MCF 10A (cell line): ENCODE measurements around the gene TLK1. TPM values are rescaled to one million over a fixed set of nuclear protein-coding genes. Genes with fewer than 3 reads are reported as not detected.
A peak's percentile ranks its signal among the peaks of the same experiment; 100 is the strongest.

ENCODE experiments used
- BruUV-seq: library from RNA; stranded (reverse); fragments of 400-500 nt; replicated peaks from 2 replicates; lab custom pipeline; 2021; lab: Mats Ljungman, UMichigan
- CTCF ChIA-PET: fragments of 300-600 bp; sonication (Branson Sonifier 250); formaldehyde crosslinking; extraction: SDS; loops from one replicate; lab custom pipeline; 2021; ENCODE audit warnings: antibody characterized with exemption, inconsistent platforms; lab: Yijun Ruan, JAX
- POLR2A ChIA-PET: fragments of 300-600, 350-650 bp; sonication (Branson Sonifier 250); formaldehyde crosslinking; extraction: SDS; loops from one replicate; lab custom pipeline; 2020; ENCODE audit warnings: antibody characterized with exemption, inconsistent platforms; lab: Yijun Ruan, JAX
- DNase-seq: peaks from one replicate; pipeline ENCODE4 v3.0.0-alpha.2; 2018; ENCODE audit not compliant: unreplicated experiment
- H3K27ac Mint-ChIP-seq: one replicate; pipeline ENCODE4 v1.8.0; 2022; ENCODE audit warnings: mild to moderate bottlenecking, low read depth, mixed read lengths; ENCODE audit not compliant: unreplicated experiment
- H3K27me3 Mint-ChIP-seq: one replicate; pipeline ENCODE4 v1.8.0; 2022; ENCODE audit warnings: mixed read lengths; ENCODE audit not compliant: insufficient read depth, unreplicated experiment
- H3K36me3 Mint-ChIP-seq: one replicate; pipeline ENCODE4 v1.8.0; 2022; ENCODE audit warnings: mild to moderate bottlenecking, moderate library complexity, mixed read lengths; ENCODE audit not compliant: insufficient read depth, unreplicated experiment
- H3K4me1 Mint-ChIP-seq: one replicate; pipeline ENCODE4 v1.8.0; 2022; ENCODE audit warnings: mixed read lengths; ENCODE audit not compliant: insufficient read depth, unreplicated experiment
- H3K4me3 Mint-ChIP-seq: one replicate; pipeline ENCODE4 v1.8.0; 2022; ENCODE audit warnings: mild to moderate bottlenecking, moderate library complexity, mixed read lengths; ENCODE audit not compliant: unreplicated experiment
- H3K9me3 Mint-ChIP-seq: one replicate; pipeline ENCODE4 v1.8.0; 2022; ENCODE audit warnings: mixed read lengths; ENCODE audit not compliant: unreplicated experiment
- CTCF ChIP-seq: fragments of 200-600 bp; IDR thresholded peaks from one replicate; pipeline ENCODE4 v1.8.0; 2022; ENCODE audit warnings: antibody characterized with exemption, mild to moderate bottlenecking; ENCODE audit not compliant: unreplicated experiment
- intact Hi-C: fragments of 100-400 bp; cut with micrococcal nuclease; formaldehyde crosslinking; loops from 2 replicates; pipeline ENCODE4 v1.14.1; 2022
- total RNA-seq: library from RNA; stranded (reverse); gene quantifications from 2 replicates; pipeline ENCODE4 v1.2.3, GENCODE V29; 2022

The TLK1 gene
- total RNA-seq, 1 experiment from 2014 or later = 60.6 TPM

DNA sequence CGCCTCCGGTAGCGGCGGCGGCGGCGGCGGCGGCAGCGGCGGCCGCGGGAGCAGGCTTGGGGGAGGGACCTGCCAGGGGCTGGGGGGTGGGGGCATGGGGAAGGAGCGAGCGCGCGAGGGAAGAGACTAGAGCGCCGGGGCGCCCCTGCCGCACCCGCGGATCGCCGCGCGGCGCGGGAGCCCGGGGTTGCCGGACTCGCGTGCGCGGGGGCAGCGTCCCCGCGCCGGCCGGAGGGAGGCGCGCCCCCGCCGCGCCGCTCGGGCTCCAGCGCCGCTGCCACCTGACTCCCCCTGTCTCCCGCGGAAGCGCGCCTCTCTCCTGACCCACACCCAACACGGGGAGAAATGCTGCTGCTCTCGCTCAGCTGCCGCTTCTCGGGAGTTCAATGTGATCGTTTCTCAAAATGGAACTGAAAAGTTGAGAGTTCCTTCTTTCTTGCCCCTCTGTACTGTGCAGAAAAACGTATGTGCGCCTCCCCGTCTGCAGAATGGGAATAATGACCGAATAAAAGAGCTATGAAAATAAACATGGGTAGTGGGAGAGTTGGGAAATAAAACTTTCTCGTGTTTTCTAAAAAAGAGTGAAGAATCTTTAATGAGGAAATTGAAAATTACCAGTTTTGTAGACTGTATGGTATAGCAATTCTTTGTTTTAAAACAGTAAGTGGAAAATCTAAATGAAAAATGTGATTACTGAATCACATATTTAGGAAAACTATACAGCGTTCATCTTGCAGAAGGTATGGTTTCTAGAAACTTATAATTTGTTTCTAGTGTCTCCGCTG, 455 bp upstream of the TLK1 start:
- no peaks in the 10 kb centered on the region for H3K9me3 Mint-ChIP-seq
- ChIA-PET POLR2A (interaction anchor here (0.5 to 4.9 kb wide), 18 partner anchors 9 to 363 kb away, joined by 3 to 61 read pairs (median 4); partner anchors contain the start of genes DCAF17, GORASP2 and METTL8), CTCF (interaction anchor here (0.6 to 1.8 kb wide), 4 partner anchors 253 to 294 kb away, joined by 3 to 8 read pairs (median 4); no protein-coding TSS in a partner anchor)
- H3K4me1 Mint-ChIP-seq = peaks cover 15% of the 10 kb centered on the region
- peak; percentile 62 for DNase-seq
- TF ChIP-seq CTCF = no peak
- intact Hi-C loops = loop anchor here (2.0 to 5.0 kb wide), 2 partner anchors 112 to 271 kb away; partner anchors contain the start of genes DCAF17 and METTL8
- H3K4me3 Mint-ChIP-seq = peak overlapping the region; percentile 95
- no TSS peak for BruUV-seq
- peak overlapping the region; percentile 90 for H3K27ac Mint-ChIP-seq
- no peaks in the 10 kb centered on the region for H3K27me3 Mint-ChIP-seq
- H3K36me3 Mint-ChIP-seq = peaks cover 7% of the 10 kb centered on the region

- Mint-ChIP-seq H3K4me1 (peaks cover 26% of the 10 kb centered on the region), H3K4me3 (peak overlapping the region; percentile 95), H3K9me3 (no peaks in the 10 kb centered on the region), H3K27me3 (no peaks in the 10 kb centered on the region), H3K36me3 (peaks cover 7% of the 10 kb centered on the region), H3K27ac (peak overlapping the region; percentile 91)
- ChIA-PET CTCF (interaction anchor here (0.7 to 3.4 kb wide), 16 partner anchors 11 to 262 kb away, joined by 3 to 17 read pairs (median 4); partner anchors contain the start of gene GORASP2), POLR2A (interaction anchor here (0.6 to 4.9 kb wide), 22 partner anchors 7 to 925 kb away, joined by 3 to 61 read pairs (median 5); partner anchors contain the start of genes DCAF17, GORASP2 and METTL8)
- TF ChIP-seq CTCF = peak; percentile 36
- BruUV-seq = no TSS peak
- intact Hi-C loops = loop anchor here (1.0 to 5.0 kb wide), 6 partner anchors 113 to 273 kb away; partner anchors contain the start of genes DCAF17 and METTL8
- DNase-seq = peak; percentile 52
Measured at GRCh38 chr2:171159372-171160118, 1.1 kb downstream of the TLK1 start.

GRCh38 chr2:171158790-171159371, 1.8 kb downstream of the TLK1 start:
- POLR2A ChIA-PET = interaction anchor here (0.6 to 4.9 kb wide), 16 partner anchors 8 to 365 kb away, joined by 3 to 61 read pairs (median 12); partner anchors contain the start of genes DCAF17, GORASP2 and METTL8
- H3K27ac Mint-ChIP-seq = peak overlapping the region; percentile 91
- TF ChIP-seq CTCF = no peak
- DNase-seq = no peak
- CTCF ChIA-PET = interaction anchor here (0.7 to 3.4 kb wide), 19 partner anchors 10 to 262 kb away, joined by 3 to 17 read pairs (median 4); partner anchors contain the start of gene GORASP2
- no peaks in the 10 kb centered on the region for H3K27me3 Mint-ChIP-seq
- intact Hi-C loops = loop anchor here (1.0 to 5.0 kb wide), 4 partner anchors 172 to 257 kb away; no protein-coding TSS in a partner anchor
- BruUV-seq = TSS peak; percentile 38
- H3K9me3 Mint-ChIP-seq = no peaks in the 10 kb centered on the region
- H3K4me3 Mint-ChIP-seq = peak overlapping the region; percentile 95
- peaks cover 33% of the 10 kb centered on the region for H3K4me1 Mint-ChIP-seq
- peaks cover 7% of the 10 kb centered on the region for H3K36me3 Mint-ChIP-seq
